Keratinocyte (primary cell): ENCODE measurements around the gene MRTO4.

Source experiments
- CTCF ChIP-seq, 3 experiments: IDR thresholded peaks in 1 of 3; conservative IDR thresholded peaks in 1 of 3; optimal IDR thresholded peaks in 1 of 3; 2 replicates in 2 of 3; 3 replicates in 1 of 3; pipeline versions ENCODE3 to v1.5.1; 2011; ENCODE audit warnings: low read length in 3 of 3, mild to moderate bottlenecking in 3 of 3, moderate library complexity in 2 of 3, control low read depth in 1 of 3, inconsistent platforms in 1 of 3; ENCODE audit not compliant: insufficient read depth in 2 of 3; ENCODE audit errors: extremely low read depth in 1 of 3
- EZH2 ChIP-seq: IDR thresholded peaks from one replicate; pipeline ENCODE4 v1.6.1; 2012; ENCODE audit warnings: inconsistent platforms, mild to moderate bottlenecking, low read length, moderate library complexity

GRCh38 chr1:19220991-19221390, 30.6 kb upstream of the MRTO4 start:
- TF ChIP-seq CTCF (optimal IDR thresholded peaks at IDR 0.05 in 1 of 3, IDR thresholded peaks at IDR 0.05 in 1 of 3, conservative IDR thresholded peaks at IDR 0.05 in 1 of 3; ENCODE audit: extremely low read depth in 1 of 3, insufficient read depth in 2 of 3, low read length in 3 of 3) (no peak), EZH2 (no peak)
